SU-DHL-6 (cell line): ENCODE measurements around the gene UTRN.

ENCODE experiments used
- H2AFZ ChIP-seq: fragments of 200-600 bp; sonication (generic); 2 replicates; pipeline ENCODE4 v1.6.1; 2014; ENCODE audit warnings: low read depth, mild to moderate bottlenecking, moderate library complexity, mixed read lengths, antibody characterized with exemption, low read length; ENCODE audit not compliant: severe bottlenecking
- H3F3A ChIP-seq: fragments of 200-600 bp; shearing (Covaris generic); 2 replicates; pipeline ENCODE4 v1.6.0; 2016; ENCODE audit warnings: antibody characterized with exemption, mild to moderate bottlenecking; ENCODE audit not compliant: insufficient read depth
- H3K27ac ChIP-seq: fragments of 200-600 bp; sonication (generic); 2 replicates; pipeline ENCODE4 v1.5.1; 2016; ENCODE audit warnings: low read depth, mild to moderate bottlenecking, low read length, moderate library complexity, mixed read lengths
- H3K27me3 ChIP-seq: fragments of 200-600 bp; sonication (generic), shearing (Covaris generic); 2 replicates; pipeline ENCODE4 v1.6.0; 2014; ENCODE audit warnings: mild to moderate bottlenecking, low read length
- H3K36me3 ChIP-seq: fragments of 200-600 bp; sonication (generic); 2 replicates; pipeline ENCODE4 v1.6.1; 2014; ENCODE audit warnings: mild to moderate bottlenecking, low read length, mixed read lengths
- H3K4me2 ChIP-seq: fragments of 300-600, 200-600 bp; shearing (Covaris generic), sonication (generic); 2 replicates; pipeline ENCODE4 v1.6.0; 2014; ENCODE audit warnings: low read length, low read depth, mild to moderate bottlenecking; ENCODE audit not compliant: poor library complexity, severe bottlenecking
- H3K4me3 ChIP-seq: fragments of 200-600 bp; sonication (generic); 2 replicates; pipeline ENCODE4 v1.5.1; 2014; ENCODE audit warnings: antibody characterized with exemption, low read length, mild to moderate bottlenecking, mixed read lengths; ENCODE audit not compliant: insufficient read depth, poor library complexity, severe bottlenecking
- H3K79me2 ChIP-seq: fragments of 200-600 bp; sonication (generic); 2 replicates; pipeline ENCODE4 v1.6.1; 2014; ENCODE audit warnings: mild to moderate bottlenecking, low read length, moderate library complexity; ENCODE audit not compliant: insufficient read depth
- H3K9ac ChIP-seq: fragments of 200-600 bp; sonication (generic); 2 replicates; pipeline ENCODE4 v1.7.0; 2014; ENCODE audit warnings: mild to moderate bottlenecking, low read length
- H3K9me2 ChIP-seq: fragments of 200-600 bp; sonication (generic); replicated peaks from 2 replicates; pipeline ENCODE4 v1.6.1; 2014; ENCODE audit warnings: low read length; ENCODE audit not compliant: insufficient read depth
- H3K9me3 ChIP-seq: fragments of 200-600 bp; sonication (generic); 2 replicates; pipeline ENCODE4 v1.6.1; 2014; ENCODE audit warnings: low read length, mixed read lengths; ENCODE audit not compliant: insufficient read depth
- H4K20me1 ChIP-seq: fragments of 200-600 bp; sonication (generic); 2 replicates; pipeline ENCODE4 v1.6.1; 2014; ENCODE audit warnings: low read depth, mild to moderate bottlenecking, antibody characterized with exemption, low read length, moderate library complexity, mixed read lengths
- CTCF ChIP-seq: fragments of 200-600 bp; sonication (generic); IDR thresholded peaks from one replicate; pipeline ENCODE4 v1.5.1; 2017; ENCODE audit warnings: antibody characterized with exemption, mild to moderate bottlenecking, low read length, moderate library complexity; ENCODE audit not compliant: insufficient read depth, poor library complexity, severe bottlenecking
- EZH2phosphoT487 ChIP-seq: fragments of 200-600 bp; sonication (generic), shearing (Covaris generic); conservative IDR thresholded peaks from 2 replicates; pipeline ENCODE4 v1.6.1; 2018; ENCODE audit warnings: mild to moderate bottlenecking, antibody characterized with exemption, low read length, moderate library complexity, mixed read lengths

UTRN gene

GRCh38 chr6:144263786-144264185 is 21.3 kb upstream of the UTRN start:
- H4K20me1 ChIP-seq = no peaks in the 10 kb centered on the region
- H3K9me3 ChIP-seq = no peaks in the 10 kb centered on the region
- TF ChIP-seq EZH2phosphoT487 (no peak), CTCF (no peak)
- H3F3A ChIP-seq = no peaks in the 10 kb centered on the region
- no peak overlapping the region for H3K4me2 ChIP-seq
- H3K27me3 ChIP-seq = no peaks in the 10 kb centered on the region
- no peak overlapping the region for H2AFZ ChIP-seq
- H3K36me3 ChIP-seq = no peaks in the 10 kb centered on the region
- no peaks in the 10 kb centered on the region for H3K79me2 ChIP-seq
- H3K9ac ChIP-seq = no peak overlapping the region
- H3K4me3 ChIP-seq = no peak overlapping the region
- H3K9me2 ChIP-seq = no peaks in the 10 kb centered on the region
- H3K27ac ChIP-seq = no peak overlapping the region

DNA sequence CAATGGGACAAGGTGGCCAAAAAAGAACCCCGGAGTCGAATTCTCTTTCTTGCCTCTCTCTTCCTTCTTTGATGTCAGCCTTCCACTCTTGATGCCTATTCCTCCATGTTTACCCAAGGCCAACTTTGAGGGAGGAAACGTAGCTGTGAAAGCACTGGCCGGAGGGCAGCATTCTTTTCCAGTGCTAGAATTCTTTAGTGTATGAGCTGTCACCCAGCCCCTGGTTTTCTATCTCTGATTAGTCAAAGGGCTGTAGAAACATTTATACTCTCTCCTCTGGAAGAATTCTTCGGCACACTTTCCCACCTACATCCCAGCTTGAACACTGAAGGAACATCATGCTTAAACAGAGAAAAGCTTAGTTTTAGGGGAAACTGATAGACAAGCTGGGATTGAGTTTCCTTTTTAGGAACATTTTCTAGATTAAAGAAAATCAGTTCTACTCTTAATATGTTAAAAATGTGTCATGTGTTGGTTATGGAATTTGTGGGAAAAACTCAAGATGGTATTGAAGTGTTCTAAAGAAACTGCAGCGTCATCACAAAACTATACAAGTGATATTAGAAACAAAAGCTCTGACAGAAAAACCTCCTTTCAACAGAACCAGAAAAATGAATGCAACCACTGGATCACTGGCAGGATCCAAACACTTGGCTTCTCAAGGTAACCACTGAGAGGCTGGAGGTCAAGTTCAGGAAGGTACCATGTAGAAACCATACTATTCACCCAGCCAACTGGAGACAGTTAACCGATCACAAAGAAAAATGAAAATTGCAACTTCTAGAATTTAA is 20.7 kb upstream of the UTRN start:
- H3K9me2 ChIP-seq = no peaks in the 10 kb centered on the region
- TF ChIP-seq EZH2phosphoT487 (no peak), CTCF (no peak)
- H3K4me2 ChIP-seq = no peak overlapping the region
- H3K79me2 ChIP-seq = no peaks in the 10 kb centered on the region
- H3K4me3 ChIP-seq = no peak overlapping the region
- H3K27me3 ChIP-seq = no peaks in the 10 kb centered on the region
- no peak overlapping the region for H2AFZ ChIP-seq
- no peak overlapping the region for H3K27ac ChIP-seq
- H3F3A ChIP-seq = no peaks in the 10 kb centered on the region
- no peaks in the 10 kb centered on the region for H3K9me3 ChIP-seq
- no peak overlapping the region for H3K9ac ChIP-seq
- H4K20me1 ChIP-seq = no peaks in the 10 kb centered on the region
- no peaks in the 10 kb centered on the region for H3K36me3 ChIP-seq

DNA sequence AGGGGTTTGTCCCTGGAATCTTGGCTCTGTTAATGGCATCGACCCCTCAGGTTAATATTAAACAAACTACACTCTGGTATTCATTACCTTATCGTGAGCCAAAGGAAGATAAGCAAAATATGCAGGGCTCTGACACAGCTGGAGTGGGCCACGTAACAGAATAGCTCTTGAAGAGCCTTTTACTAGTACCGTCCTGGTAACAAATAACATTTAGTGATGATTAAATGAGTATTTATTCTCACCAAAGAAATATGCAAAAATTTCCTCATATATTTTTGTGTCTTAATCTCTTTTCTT is 20.1 kb upstream of the UTRN start:
- Histone ChIP-seq H3K9ac (no peak overlapping the region), H3K4me2 (no peak overlapping the region), H3K36me3 (no peaks in the 10 kb centered on the region), H4K20me1 (no peaks in the 10 kb centered on the region), H3K4me3 (no peak overlapping the region), H3K9me2 (no peaks in the 10 kb centered on the region), H3F3A (no peaks in the 10 kb centered on the region), H3K27me3 (no peaks in the 10 kb centered on the region), H3K27ac (no peak overlapping the region), H3K79me2 (no peaks in the 10 kb centered on the region), H3K9me3 (no peaks in the 10 kb centered on the region), H2AFZ (no peak overlapping the region)
- no peak for TF ChIP-seq CTCF

- no peak overlapping the region for H3K4me3 ChIP-seq
These were observed 19.7 kb upstream of the UTRN start for GRCh38 chr6:144265390-144265789.

More at GRCh38 chr6:144265390-144265789, 19.7 kb upstream of the UTRN start:
- H3K9ac ChIP-seq = no peak overlapping the region
- H3K9me2 ChIP-seq = no peaks in the 10 kb centered on the region
- no peak overlapping the region for H3K27ac ChIP-seq
- no peak overlapping the region for H3K4me2 ChIP-seq
- no peak overlapping the region for H2AFZ ChIP-seq
- no peaks in the 10 kb centered on the region for H3F3A ChIP-seq
- no peaks in the 10 kb centered on the region for H3K9me3 ChIP-seq
- no peak for TF ChIP-seq EZH2phosphoT487
- TF ChIP-seq CTCF = no peak
- H3K79me2 ChIP-seq = no peaks in the 10 kb centered on the region
- no peaks in the 10 kb centered on the region for H3K36me3 ChIP-seq
- no peaks in the 10 kb centered on the region for H4K20me1 ChIP-seq
- no peaks in the 10 kb centered on the region for H3K27me3 ChIP-seq
